ENCODE results near the gene SPEN. TPM values are rescaled to one million over a fixed set of nuclear protein-coding genes. Genes with fewer than 3 reads are reported as not detected.

Gene SPEN
- total and polyA plus RNA-seq, 9 of the 15 experiments (the other 6 are each of a cell fraction or from before 2014, with no cell fraction given): 5.7 to 87.5 (median 27.2) TPM

DNA sequence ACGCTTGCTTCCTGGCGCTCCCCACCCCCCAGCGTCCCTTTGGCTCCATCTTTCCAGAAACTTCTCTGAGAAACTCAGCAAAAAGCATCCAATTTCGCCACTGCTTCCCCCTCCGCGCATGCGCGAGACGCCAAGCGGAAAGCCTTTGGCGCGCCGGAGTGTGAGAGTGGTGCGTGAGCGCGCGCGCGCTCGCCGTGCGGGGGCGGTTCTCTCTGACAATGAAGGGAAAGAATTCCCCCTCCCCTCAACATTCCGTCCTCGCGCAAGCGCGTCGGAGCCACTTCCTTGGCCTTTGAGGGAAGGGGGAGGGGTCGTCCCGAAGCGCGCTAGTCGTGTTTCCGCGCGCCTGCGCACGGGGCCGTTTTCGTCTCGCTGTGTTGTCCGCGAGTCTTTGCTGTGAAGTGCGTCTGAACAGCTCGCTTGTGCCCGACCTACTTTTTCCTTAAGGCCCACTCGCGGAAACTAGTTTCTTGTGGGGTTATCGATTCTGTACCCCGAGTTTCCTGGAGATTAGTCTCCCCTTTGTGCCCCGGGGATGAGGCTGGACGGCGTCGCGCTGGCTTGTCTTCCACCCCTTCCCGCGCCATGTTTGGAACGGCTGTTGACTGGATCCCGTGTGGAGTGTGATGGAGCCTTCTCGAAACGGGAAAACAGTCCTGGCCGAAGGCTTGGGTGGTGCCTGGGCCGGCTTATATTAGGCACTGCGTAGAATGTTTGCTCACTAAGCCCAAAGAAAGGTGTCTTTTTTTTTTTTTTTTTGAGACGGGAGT lies 11.6 kb upstream of the SPEN start (continued):
- TF ChIP-seq, protein P1, sequence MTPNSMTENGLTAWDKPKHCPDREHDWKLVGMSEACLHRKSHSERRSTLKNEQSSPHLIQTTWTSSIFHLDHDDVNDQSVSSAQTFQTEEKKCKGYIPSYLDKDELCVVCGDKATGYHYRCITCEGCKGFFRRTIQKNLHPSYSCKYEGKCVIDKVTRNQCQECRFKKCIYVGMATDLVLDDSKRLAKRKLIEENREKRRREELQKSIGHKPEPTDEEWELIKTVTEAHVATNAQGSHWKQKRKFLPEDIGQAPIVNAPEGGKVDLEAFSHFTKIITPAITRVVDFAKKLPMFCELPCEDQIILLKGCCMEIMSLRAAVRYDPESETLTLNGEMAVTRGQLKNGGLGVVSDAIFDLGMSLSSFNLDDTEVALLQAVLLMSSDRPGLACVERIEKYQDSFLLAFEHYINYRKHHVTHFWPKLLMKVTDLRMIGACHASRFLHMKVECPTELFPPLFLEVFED (CRISPR knock-in tag; conservative IDR thresholded peaks at IDR 0.05): peak; percentile 85
- TF ChIP-seq NFYB (IDR thresholded peaks at IDR 0.05; ENCODE audit: extremely low read depth, insufficient read length) (no peak), ZNF197 (CRISPR knock-in tag; IDR thresholded peaks at IDR 0.05; ENCODE audit: low read depth) (peak; percentile 61; the same call in 1 of the 2 replicates), NR4A1 (CRISPR knock-in tag; IDR thresholded peaks at IDR 0.05) (peak; percentile 95), NR4A1 (tag; IDR thresholded peaks at IDR 0.05) (peak; percentile 66; the same call in 1 of the 2 replicates), BRD9 (IDR thresholded peaks at IDR 0.05; ENCODE audit: low read depth, partially characterized antibody) (peak; percentile 87)
- TF ChIP-seq, protein P2, sequence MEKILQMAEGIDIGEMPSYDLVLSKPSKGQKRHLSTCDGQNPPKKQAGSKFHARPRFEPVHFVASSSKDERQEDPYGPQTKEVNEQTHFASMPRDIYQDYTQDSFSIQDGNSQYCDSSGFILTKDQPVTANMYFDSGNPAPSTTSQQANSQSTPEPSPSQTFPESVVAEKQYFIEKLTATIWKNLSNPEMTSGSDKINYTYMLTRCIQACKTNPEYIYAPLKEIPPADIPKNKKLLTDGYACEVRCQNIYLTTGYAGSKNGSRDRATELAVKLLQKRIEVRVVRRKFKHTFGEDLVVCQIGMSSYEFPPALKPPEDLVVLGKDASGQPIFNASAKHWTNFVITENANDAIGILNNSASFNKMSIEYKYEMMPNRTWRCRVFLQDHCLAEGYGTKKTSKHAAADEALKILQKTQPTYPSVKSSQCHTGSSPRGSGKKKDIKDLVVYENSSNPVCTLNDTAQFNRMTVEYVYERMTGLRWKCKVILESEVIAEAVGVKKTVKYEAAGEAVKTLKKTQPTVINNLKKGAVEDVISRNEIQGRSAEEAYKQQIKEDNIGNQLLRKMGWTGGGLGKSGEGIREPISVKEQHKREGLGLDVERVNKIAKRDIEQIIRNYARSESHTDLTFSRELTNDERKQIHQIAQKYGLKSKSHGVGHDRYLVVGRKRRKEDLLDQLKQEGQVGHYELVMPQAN (IDR thresholded peaks at IDR 0.05; ENCODE audit: borderline replicate concordance): no peak
- TF ChIP-seq, protein P3, sequence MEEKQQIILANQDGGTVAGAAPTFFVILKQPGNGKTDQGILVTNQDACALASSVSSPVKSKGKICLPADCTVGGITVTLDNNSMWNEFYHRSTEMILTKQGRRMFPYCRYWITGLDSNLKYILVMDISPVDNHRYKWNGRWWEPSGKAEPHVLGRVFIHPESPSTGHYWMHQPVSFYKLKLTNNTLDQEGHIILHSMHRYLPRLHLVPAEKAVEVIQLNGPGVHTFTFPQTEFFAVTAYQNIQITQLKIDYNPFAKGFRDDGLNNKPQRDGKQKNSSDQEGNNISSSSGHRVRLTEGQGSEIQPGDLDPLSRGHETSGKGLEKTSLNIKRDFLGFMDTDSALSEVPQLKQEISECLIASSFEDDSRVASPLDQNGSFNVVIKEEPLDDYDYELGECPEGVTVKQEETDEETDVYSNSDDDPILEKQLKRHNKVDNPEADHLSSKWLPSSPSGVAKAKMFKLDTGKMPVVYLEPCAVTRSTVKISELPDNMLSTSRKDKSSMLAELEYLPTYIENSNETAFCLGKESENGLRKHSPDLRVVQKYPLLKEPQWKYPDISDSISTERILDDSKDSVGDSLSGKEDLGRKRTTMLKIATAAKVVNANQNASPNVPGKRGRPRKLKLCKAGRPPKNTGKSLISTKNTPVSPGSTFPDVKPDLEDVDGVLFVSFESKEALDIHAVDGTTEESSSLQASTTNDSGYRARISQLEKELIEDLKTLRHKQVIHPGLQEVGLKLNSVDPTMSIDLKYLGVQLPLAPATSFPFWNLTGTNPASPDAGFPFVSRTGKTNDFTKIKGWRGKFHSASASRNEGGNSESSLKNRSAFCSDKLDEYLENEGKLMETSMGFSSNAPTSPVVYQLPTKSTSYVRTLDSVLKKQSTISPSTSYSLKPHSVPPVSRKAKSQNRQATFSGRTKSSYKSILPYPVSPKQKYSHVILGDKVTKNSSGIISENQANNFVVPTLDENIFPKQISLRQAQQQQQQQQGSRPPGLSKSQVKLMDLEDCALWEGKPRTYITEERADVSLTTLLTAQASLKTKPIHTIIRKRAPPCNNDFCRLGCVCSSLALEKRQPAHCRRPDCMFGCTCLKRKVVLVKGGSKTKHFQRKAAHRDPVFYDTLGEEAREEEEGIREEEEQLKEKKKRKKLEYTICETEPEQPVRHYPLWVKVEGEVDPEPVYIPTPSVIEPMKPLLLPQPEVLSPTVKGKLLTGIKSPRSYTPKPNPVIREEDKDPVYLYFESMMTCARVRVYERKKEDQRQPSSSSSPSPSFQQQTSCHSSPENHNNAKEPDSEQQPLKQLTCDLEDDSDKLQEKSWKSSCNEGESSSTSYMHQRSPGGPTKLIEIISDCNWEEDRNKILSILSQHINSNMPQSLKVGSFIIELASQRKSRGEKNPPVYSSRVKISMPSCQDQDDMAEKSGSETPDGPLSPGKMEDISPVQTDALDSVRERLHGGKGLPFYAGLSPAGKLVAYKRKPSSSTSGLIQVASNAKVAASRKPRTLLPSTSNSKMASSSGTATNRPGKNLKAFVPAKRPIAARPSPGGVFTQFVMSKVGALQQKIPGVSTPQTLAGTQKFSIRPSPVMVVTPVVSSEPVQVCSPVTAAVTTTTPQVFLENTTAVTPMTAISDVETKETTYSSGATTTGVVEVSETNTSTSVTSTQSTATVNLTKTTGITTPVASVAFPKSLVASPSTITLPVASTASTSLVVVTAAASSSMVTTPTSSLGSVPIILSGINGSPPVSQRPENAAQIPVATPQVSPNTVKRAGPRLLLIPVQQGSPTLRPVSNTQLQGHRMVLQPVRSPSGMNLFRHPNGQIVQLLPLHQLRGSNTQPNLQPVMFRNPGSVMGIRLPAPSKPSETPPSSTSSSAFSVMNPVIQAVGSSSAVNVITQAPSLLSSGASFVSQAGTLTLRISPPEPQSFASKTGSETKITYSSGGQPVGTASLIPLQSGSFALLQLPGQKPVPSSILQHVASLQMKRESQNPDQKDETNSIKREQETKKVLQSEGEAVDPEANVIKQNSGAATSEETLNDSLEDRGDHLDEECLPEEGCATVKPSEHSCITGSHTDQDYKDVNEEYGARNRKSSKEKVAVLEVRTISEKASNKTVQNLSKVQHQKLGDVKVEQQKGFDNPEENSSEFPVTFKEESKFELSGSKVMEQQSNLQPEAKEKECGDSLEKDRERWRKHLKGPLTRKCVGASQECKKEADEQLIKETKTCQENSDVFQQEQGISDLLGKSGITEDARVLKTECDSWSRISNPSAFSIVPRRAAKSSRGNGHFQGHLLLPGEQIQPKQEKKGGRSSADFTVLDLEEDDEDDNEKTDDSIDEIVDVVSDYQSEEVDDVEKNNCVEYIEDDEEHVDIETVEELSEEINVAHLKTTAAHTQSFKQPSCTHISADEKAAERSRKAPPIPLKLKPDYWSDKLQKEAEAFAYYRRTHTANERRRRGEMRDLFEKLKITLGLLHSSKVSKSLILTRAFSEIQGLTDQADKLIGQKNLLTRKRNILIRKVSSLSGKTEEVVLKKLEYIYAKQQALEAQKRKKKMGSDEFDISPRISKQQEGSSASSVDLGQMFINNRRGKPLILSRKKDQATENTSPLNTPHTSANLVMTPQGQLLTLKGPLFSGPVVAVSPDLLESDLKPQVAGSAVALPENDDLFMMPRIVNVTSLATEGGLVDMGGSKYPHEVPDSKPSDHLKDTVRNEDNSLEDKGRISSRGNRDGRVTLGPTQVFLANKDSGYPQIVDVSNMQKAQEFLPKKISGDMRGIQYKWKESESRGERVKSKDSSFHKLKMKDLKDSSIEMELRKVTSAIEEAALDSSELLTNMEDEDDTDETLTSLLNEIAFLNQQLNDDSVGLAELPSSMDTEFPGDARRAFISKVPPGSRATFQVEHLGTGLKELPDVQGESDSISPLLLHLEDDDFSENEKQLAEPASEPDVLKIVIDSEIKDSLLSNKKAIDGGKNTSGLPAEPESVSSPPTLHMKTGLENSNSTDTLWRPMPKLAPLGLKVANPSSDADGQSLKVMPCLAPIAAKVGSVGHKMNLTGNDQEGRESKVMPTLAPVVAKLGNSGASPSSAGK (IDR thresholded peaks at IDR 0.05): peak; percentile 94
- TF ChIP-seq, protein P4, sequence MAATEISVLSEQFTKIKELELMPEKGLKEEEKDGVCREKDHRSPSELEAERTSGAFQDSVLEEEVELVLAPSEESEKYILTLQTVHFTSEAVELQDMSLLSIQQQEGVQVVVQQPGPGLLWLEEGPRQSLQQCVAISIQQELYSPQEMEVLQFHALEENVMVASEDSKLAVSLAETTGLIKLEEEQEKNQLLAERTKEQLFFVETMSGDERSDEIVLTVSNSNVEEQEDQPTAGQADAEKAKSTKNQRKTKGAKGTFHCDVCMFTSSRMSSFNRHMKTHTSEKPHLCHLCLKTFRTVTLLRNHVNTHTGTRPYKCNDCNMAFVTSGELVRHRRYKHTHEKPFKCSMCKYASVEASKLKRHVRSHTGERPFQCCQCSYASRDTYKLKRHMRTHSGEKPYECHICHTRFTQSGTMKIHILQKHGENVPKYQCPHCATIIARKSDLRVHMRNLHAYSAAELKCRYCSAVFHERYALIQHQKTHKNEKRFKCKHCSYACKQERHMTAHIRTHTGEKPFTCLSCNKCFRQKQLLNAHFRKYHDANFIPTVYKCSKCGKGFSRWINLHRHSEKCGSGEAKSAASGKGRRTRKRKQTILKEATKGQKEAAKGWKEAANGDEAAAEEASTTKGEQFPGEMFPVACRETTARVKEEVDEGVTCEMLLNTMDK (IDR thresholded peaks at IDR 0.05; ENCODE audit: borderline replicate concordance, insufficient read depth, low read depth, low read length, poor library complexity, severe bottlenecking): no peak

Data from K562 (cell line).